Mesenchymal stem cell (in vitro differentiated cells and primary cell): ENCODE data around the gene LECT2. TPM values are rescaled to one million over a fixed set of nuclear protein-coding genes. Genes with fewer than 3 reads are reported as not detected.

ENCODE experiments used
- DNase-seq: peaks from one replicate; pipeline ENCODE4 v3.0.0-alpha.2; 2013
- H2AFZ ChIP-seq: one replicate; pipeline ENCODE4 v1.6.1; 2013; ENCODE audit warnings: low read depth, mild to moderate bottlenecking, control low read depth, inconsistent platforms, low read length, moderate library complexity
- H2AK5ac ChIP-seq: 2 replicates; pipeline ENCODE4 v1.6.1; 2013; ENCODE audit warnings: low read length, moderate library complexity, mild to moderate bottlenecking, inconsistent platforms; ENCODE audit not compliant: severe bottlenecking
- H2BK120ac ChIP-seq: one replicate; pipeline ENCODE4 v1.6.1; 2013; ENCODE audit warnings: low read depth, mild to moderate bottlenecking, inconsistent platforms, low read length, moderate library complexity
- H2BK12ac ChIP-seq, 2 experiments: one replicate each; pipeline ENCODE4 v1.6.1; 2013; ENCODE audit warnings: inconsistent platforms in 2 of 2, low read length in 2 of 2, mild to moderate bottlenecking in 2 of 2, moderate library complexity in 2 of 2, control low read depth in 1 of 2
- H2BK15ac ChIP-seq: one replicate; pipeline ENCODE4 v1.6.1; 2013; ENCODE audit warnings: mild to moderate bottlenecking, low read depth, inconsistent platforms; ENCODE audit not compliant: poor library complexity, severe bottlenecking
- H2BK5ac ChIP-seq: 2 replicates; pipeline ENCODE4 v1.6.1; 2013; ENCODE audit warnings: low read depth, mild to moderate bottlenecking, low read length, control low read depth, inconsistent platforms; ENCODE audit not compliant: poor library complexity, severe bottlenecking
- H3K14ac ChIP-seq, 2 experiments: one replicate each; pipeline ENCODE4 v1.6.1; 2013; ENCODE audit warnings: inconsistent platforms in 2 of 2, low read length in 2 of 2, control low read depth in 1 of 2, mild to moderate bottlenecking in 1 of 2, moderate library complexity in 1 of 2
- H3K18ac ChIP-seq, 2 experiments: one replicate each; pipeline ENCODE4 v1.6.1; 2013; ENCODE audit warnings: inconsistent platforms in 2 of 2, low read length in 2 of 2, control low read depth in 1 of 2, low read depth in 1 of 2, mild to moderate bottlenecking in 1 of 2
- H3K23ac ChIP-seq, 2 experiments: one replicate each; pipeline ENCODE4 v1.6.1; 2013; ENCODE audit warnings: inconsistent platforms in 2 of 2, low read length in 2 of 2, mild to moderate bottlenecking in 2 of 2, moderate library complexity in 2 of 2, control low read depth in 1 of 2
- H3K27ac ChIP-seq: 2 replicates; pipeline ENCODE4 v1.5.1; 2013; ENCODE audit warnings: mild to moderate bottlenecking, moderate library complexity, low read length, control low read depth, inconsistent platforms; ENCODE audit not compliant: poor library complexity, severe bottlenecking
- H3K27me3 ChIP-seq, 2 experiments: 2 replicates each; pipeline versions ENCODE4 v1.6.1 to v1.7.0; 2013; ENCODE audit warnings: low read length in 2 of 2, mild to moderate bottlenecking in 2 of 2, moderate library complexity in 2 of 2, control low read depth in 1 of 2, inconsistent platforms in 1 of 2; ENCODE audit not compliant: control insufficient read depth in 1 of 2, insufficient read depth in 1 of 2
- H3K36me3 ChIP-seq, 2 experiments: 2 replicates each; pipeline versions ENCODE4 v1.6.1 to v1.7.0; 2013; ENCODE audit warnings: low read length in 2 of 2, control low read depth in 1 of 2, inconsistent platforms in 1 of 2, low read depth in 1 of 2, mild to moderate bottlenecking in 1 of 2; ENCODE audit not compliant: insufficient read depth in 2 of 2, control insufficient read depth in 1 of 2
- H3K4ac ChIP-seq, 2 experiments: one replicate each; pipeline ENCODE4 v1.6.1; 2013; ENCODE audit warnings: inconsistent platforms in 2 of 2, low read length in 2 of 2, mild to moderate bottlenecking in 2 of 2, moderate library complexity in 2 of 2, control low read depth in 1 of 2, low read depth in 1 of 2
- H3K4me1 ChIP-seq: 2 replicates; pipeline ENCODE4 v1.6.1; 2013; ENCODE audit warnings: low read depth, low read length, control low read depth; ENCODE audit not compliant: control insufficient read depth, insufficient read depth
- H3K4me2 ChIP-seq: 2 replicates; pipeline ENCODE4 v1.6.1; 2013; ENCODE audit warnings: low read length, mild to moderate bottlenecking, inconsistent platforms; ENCODE audit not compliant: poor library complexity, severe bottlenecking
- H3K4me3 ChIP-seq, 2 experiments: 2 replicates each; pipeline versions ENCODE4 v1.5.1 to v1.7.0; 2013; ENCODE audit warnings: low read length in 2 of 2, mild to moderate bottlenecking in 2 of 2, control low read depth in 1 of 2, low read depth in 1 of 2; ENCODE audit not compliant: insufficient read depth in 1 of 2
- H3K79me1 ChIP-seq: replicated peaks from 2 replicates; pipeline ENCODE4 v1.6.1; 2013; ENCODE audit warnings: mild to moderate bottlenecking, control low read depth, low read length, inconsistent platforms; ENCODE audit not compliant: poor library complexity, severe bottlenecking
- H3K9ac ChIP-seq: 2 replicates; pipeline ENCODE4 v1.7.0; 2013; ENCODE audit warnings: mild to moderate bottlenecking, low read length, moderate library complexity
- H3K9me3 ChIP-seq: 2 replicates; pipeline ENCODE4 v1.7.0; 2013; ENCODE audit warnings: mild to moderate bottlenecking, low read length; ENCODE audit not compliant: control insufficient read depth
- H4K8ac ChIP-seq: one replicate; pipeline ENCODE4 v1.6.1; 2013; ENCODE audit warnings: inconsistent platforms, mild to moderate bottlenecking, low read length, moderate library complexity
- H4K91ac ChIP-seq: one replicate; pipeline ENCODE4 v1.6.1; 2013; ENCODE audit warnings: mild to moderate bottlenecking, low read length, inconsistent platforms
- WGBS: methylation state at CpG from one replicate; pipeline ENCODE4 v1.1.7; 2013; ENCODE audit warnings: mixed read lengths; 5-methylcytosine and 5-hydroxymethylcytosine counted together
- polyA plus RNA-seq, 2 experiments: library from polyadenylated mRNA; stranded (reverse); fragments of 200-250 nt; gene quantifications; one replicate each; pipeline ENCODE4 v1.2.3, GENCODE V29; 2013

LECT2 gene
- polyA plus RNA-seq (2013, experiment 1 of 2): not detected
- polyA plus RNA-seq (2013, experiment 2 of 2): 0.08 TPM

- Histone ChIP-seq H3K4me1 (no peaks in the 10 kb centered on the region), H4K91ac (no peak within 1 kb of the TSS), H3K9me3 (no peaks in the 10 kb centered on the region), H3K14ac (no peak within 1 kb of the TSS), H3K4ac (no peak within 1 kb of the TSS), H2BK120ac (no peak within 1 kb of the TSS), H3K27me3 (no peaks in the 10 kb centered on the region), H4K8ac (no peak within 1 kb of the TSS), H2AK5ac (no peak within 1 kb of the TSS), H3K23ac (no peak within 1 kb of the TSS), H3K4me3 (no peak within 1 kb of the TSS), H2BK5ac (no peak within 1 kb of the TSS), H3K18ac (no peak within 1 kb of the TSS), H3K9ac (no peak within 1 kb of the TSS), H2BK15ac (no peak within 1 kb of the TSS), H3K79me1 (no peaks in the 10 kb centered on the region), H3K4me2 (no peak within 1 kb of the TSS), H3K36me3 (no peaks in the 10 kb centered on the region), H2AFZ (no peak within 1 kb of the TSS), H2BK12ac (no peak within 1 kb of the TSS), H3K27ac (no peak within 1 kb of the TSS)
- DNase-seq: no peak
- 93% methylated on average over 3 of the region's 3 CpGs for WGBS
Observed at GRCh38 chr5:135954899-135955298, at the start of gene LECT2. LECT2 (minus strand) TSS chr5:135954983; CDS start chr5:135954833, 150 bp downstream.

GRCh38 chr5:136004436-136004835 is 49.7 kb upstream of the LECT2 start:
- peak; percentile 98 for DNase-seq
- H3K4ac ChIP-seq: no peak overlapping the region
- no peak overlapping the region for H3K23ac ChIP-seq
- H3K4me1 ChIP-seq: peaks cover 12% of the 10 kb centered on the region
- H3K18ac ChIP-seq: no peak overlapping the region
- no peaks in the 10 kb centered on the region for H3K27me3 ChIP-seq
- no peak overlapping the region for H2BK120ac ChIP-seq
- no peak overlapping the region for H3K27ac ChIP-seq
- no peaks in the 10 kb centered on the region for H3K36me3 ChIP-seq
- no peaks in the 10 kb centered on the region for H3K9me3 ChIP-seq
- H4K91ac ChIP-seq: no peak overlapping the region
- no peaks in the 10 kb centered on the region for H3K79me1 ChIP-seq
- 0% methylated on average over 2 of the region's 3 CpGs for WGBS
- H2BK12ac ChIP-seq: no peak overlapping the region
- no peak overlapping the region for H2AK5ac ChIP-seq
- no peak overlapping the region for H2BK5ac ChIP-seq
- H4K8ac ChIP-seq: no peak overlapping the region
- H3K4me2 ChIP-seq: no peak overlapping the region
- H2BK15ac ChIP-seq: no peak overlapping the region
- H3K9ac ChIP-seq: no peak overlapping the region
- H3K4me3 ChIP-seq: no peak overlapping the region
- no peak overlapping the region for H2AFZ ChIP-seq
- no peak overlapping the region for H3K14ac ChIP-seq

- peak overlapping the region; percentile 88 to 97 for H2BK12ac ChIP-seq
- H2AFZ ChIP-seq: no peak overlapping the region
- no peak overlapping the region for H2AK5ac ChIP-seq
- DNase-seq: no peak
- H2BK15ac ChIP-seq: peak overlapping the region; percentile 97
- peak overlapping the region; percentile 94 for H4K91ac ChIP-seq
- H3K23ac ChIP-seq: peak overlapping the region in 1 of 2 experiments; percentile 61
- no peaks in the 10 kb centered on the region for H3K36me3 ChIP-seq
- no peak overlapping the region for H2BK5ac ChIP-seq
- peak overlapping the region in 1 of 2 experiments; percentile 80 for H3K14ac ChIP-seq
- peak overlapping the region; percentile 85 to 88 for H3K18ac ChIP-seq
- H3K9ac ChIP-seq: no peak overlapping the region
- H3K4ac ChIP-seq: peak overlapping the region; percentile 77 to 94
- H3K4me1 ChIP-seq: peaks cover 16% of the 10 kb centered on the region
- no peaks in the 10 kb centered on the region for H3K27me3 ChIP-seq
- H3K79me1 ChIP-seq: no peaks in the 10 kb centered on the region
- H3K4me2 ChIP-seq: no peak overlapping the region
- peak overlapping the region; percentile 83 for H4K8ac ChIP-seq
- H2BK120ac ChIP-seq: peak overlapping the region; percentile 82
- H3K27ac ChIP-seq: no peak overlapping the region
- 67% methylated on average over 3 of the region's 5 CpGs for WGBS
- no peaks in the 10 kb centered on the region for H3K9me3 ChIP-seq
- no peak overlapping the region for H3K4me3 ChIP-seq
Observed at GRCh38 chr5:136001466-136001981, 46.7 kb upstream of the LECT2 start.

- Histone ChIP-seq H2AK5ac (peak overlapping the region; percentile 13), H3K4me1 (peaks cover 16% of the 10 kb centered on the region), H2AFZ (no peak overlapping the region), H3K23ac (no peak overlapping the region), H3K36me3 (no peaks in the 10 kb centered on the region), H3K9me3 (no peaks in the 10 kb centered on the region), H3K27ac (no peak overlapping the region), H3K27me3 (no peaks in the 10 kb centered on the region), H3K9ac (no peak overlapping the region), H3K79me1 (no peaks in the 10 kb centered on the region), H2BK12ac (peak overlapping the region; percentile 76 to 97), H2BK5ac (no peak overlapping the region), H3K18ac (peak overlapping the region; percentile 68 to 85), H4K91ac (peak overlapping the region; percentile 91), H3K14ac (peak overlapping the region in 1 of 2 experiments; percentile 80), H3K4me2 (no peak overlapping the region), H2BK15ac (peak overlapping the region; percentile 97), H2BK120ac (peak overlapping the region; percentile 82), H3K4ac (peak overlapping the region; percentile 77 to 94), H3K4me3 (no peak overlapping the region), H4K8ac (peak overlapping the region; percentile 51)
- WGBS: 87% methylated on average over 2 of the region's 3 CpGs
- no peak for DNase-seq
Observed at GRCh38 chr5:136000932-136001331, 46.1 kb upstream of the LECT2 start.
